Activated naive CD4-positive, alpha-beta T cell treated with anti-CD3 and anti-CD28 coated beads for 36 hours (primary cell): ENCODE results near the gene CERS6. TPM values are rescaled to one million over a fixed set of nuclear protein-coding genes. Genes with fewer than 3 reads are reported as not detected.

Experiments used
- CTCF ChIA-PET: fragments of 350-600 bp; sonication (Branson Sonifier 250); formaldehyde crosslinking; loops from one replicate; lab custom pipeline; 2021; ENCODE audit warnings: antibody characterized with exemption; lab: Charles Lee
- DNase-seq: peaks from one replicate; pipeline ENCODE4 v3.0.0-alpha.2; 2020
- H3K27ac Mint-ChIP-seq: one replicate; pipeline ENCODE4 v1.8.0; 2021; ENCODE audit warnings: mild to moderate bottlenecking, mixed read lengths
- H3K27me3 Mint-ChIP-seq: one replicate; pipeline ENCODE4 v1.8.0; 2021; ENCODE audit warnings: low read depth, mixed read lengths
- H3K36me3 Mint-ChIP-seq: one replicate; pipeline ENCODE4 v1.8.0; 2021; ENCODE audit warnings: low read depth, mixed read lengths
- H3K4me1 Mint-ChIP-seq: one replicate; pipeline ENCODE4 v1.8.0; 2021; ENCODE audit warnings: low read depth, mixed read lengths
- H3K4me3 Mint-ChIP-seq: one replicate; pipeline ENCODE4 v1.8.0; 2021; ENCODE audit warnings: mild to moderate bottlenecking, moderate library complexity, mixed read lengths
- H3K9me3 Mint-ChIP-seq: one replicate; pipeline ENCODE4 v1.8.0; 2021; ENCODE audit warnings: mixed read lengths
- intact Hi-C: fragments of 100-400 bp; cut with micrococcal nuclease; formaldehyde crosslinking; loops from one replicate; pipeline ENCODE4 v1.15.1; 2023
- total RNA-seq, 2 experiments: library from RNA; stranded (reverse); gene quantifications; one replicate each; pipeline ENCODE4 v1.2.3, GENCODE V29; 2021

The CERS6 gene
- total RNA-seq, 2 experiments from 2014 or later, result 9.7 to 10.0 TPM

GRCh38 chr2:168529054-168529833 lies 73.2 kb downstream of the CERS6 start:
- no peak overlapping the region for H3K4me3 Mint-ChIP-seq
- no peak overlapping the region for H3K27ac Mint-ChIP-seq
- CTCF ChIA-PET, result interaction anchor here (0.5 to 0.6 kb wide), 2 partner anchors 55 to 226 kb away, joined by 3 read pairs; no protein-coding TSS in a partner anchor
- no peaks in the 10 kb centered on the region for H3K27me3 Mint-ChIP-seq
- DNase-seq, result no peak
- intact Hi-C loops, result no loop called here
- H3K36me3 Mint-ChIP-seq, result peaks cover 5% of the 10 kb centered on the region
- H3K4me1 Mint-ChIP-seq, result peaks cover 54% of the 10 kb centered on the region
- H3K9me3 Mint-ChIP-seq, result no peaks in the 10 kb centered on the region

- peaks cover 52% of the 10 kb centered on the region for H3K4me1 Mint-ChIP-seq
- H3K9me3 Mint-ChIP-seq, result no peaks in the 10 kb centered on the region
- H3K27me3 Mint-ChIP-seq, result no peaks in the 10 kb centered on the region
- CTCF ChIA-PET, result interaction anchor here (0.5 to 0.7 kb wide), 2 partner anchors 227 to 304 kb away, joined by 3 read pairs; no protein-coding TSS in a partner anchor
- DNase-seq, result no peak
- H3K36me3 Mint-ChIP-seq, result peaks cover 5% of the 10 kb centered on the region
- intact Hi-C loops, result no loop called here
- no peak overlapping the region for H3K4me3 Mint-ChIP-seq
- H3K27ac Mint-ChIP-seq, result no peak overlapping the region
Observed at GRCh38 chr2:168529900-168530561, 74.0 kb downstream of the CERS6 start.

GRCh38 chr2:168530982-168531622 lies 75.0 kb downstream of the CERS6 start:
- Mint-ChIP-seq H3K4me3 (no peak overlapping the region), H3K36me3 (peaks cover 5% of the 10 kb centered on the region), H3K27ac (no peak overlapping the region), H3K27me3 (no peaks in the 10 kb centered on the region), H3K9me3 (no peaks in the 10 kb centered on the region), H3K4me1 (peaks cover 52% of the 10 kb centered on the region)
- DNase-seq, result no peak
- intact Hi-C loops, result no loop called here
- CTCF ChIA-PET, result no interaction called here

GRCh38 chr2:168534926-168535325 lies 78.9 kb downstream of the CERS6 start:
- CTCF ChIA-PET, result interaction anchor here (0.6 kb wide), 1 partner anchor 13 kb away, joined by 3 read pairs; no protein-coding TSS in a partner anchor
- Mint-ChIP-seq H3K9me3 (peaks cover 16% of the 10 kb centered on the region), H3K27me3 (no peaks in the 10 kb centered on the region), H3K4me1 (peaks cover 50% of the 10 kb centered on the region), H3K4me3 (no peak overlapping the region), H3K27ac (no peak overlapping the region), H3K36me3 (peaks cover 11% of the 10 kb centered on the region)
- DNase-seq, result no peak
- intact Hi-C loops, result no loop called here

GRCh38 chr2:168536925-168537466 lies 80.9 kb downstream of the CERS6 start:
- Mint-ChIP-seq H3K4me1 (peaks cover 48% of the 10 kb centered on the region), H3K4me3 (no peak overlapping the region), H3K9me3 (peaks cover 30% of the 10 kb centered on the region), H3K36me3 (peaks cover 30% of the 10 kb centered on the region), H3K27me3 (no peaks in the 10 kb centered on the region), H3K27ac (no peak overlapping the region)
- no peak for DNase-seq
- CTCF ChIA-PET, result interaction anchor here (0.6 kb wide), 1 partner anchor 62 kb away, joined by 3 read pairs; no protein-coding TSS in a partner anchor
- intact Hi-C loops, result loop anchor here (1.0 kb wide), 1 partner anchor 47 kb away; no protein-coding TSS in a partner anchor

- no peak for DNase-seq
- CTCF ChIA-PET, result no interaction called here
- Mint-ChIP-seq H3K27me3 (no peaks in the 10 kb centered on the region), H3K27ac (peak overlapping the region; percentile 17), H3K9me3 (peaks cover 30% of the 10 kb centered on the region), H3K36me3 (peaks cover 30% of the 10 kb centered on the region), H3K4me3 (no peak overlapping the region), H3K4me1 (peaks cover 48% of the 10 kb centered on the region)
- intact Hi-C loops, result no loop called here
Observed at GRCh38 chr2:168538133-168538532, 82.1 kb downstream of the CERS6 start.

- H3K27me3 Mint-ChIP-seq, result no peaks in the 10 kb centered on the region
- DNase-seq, result no peak
- CTCF ChIA-PET, result interaction anchor here (0.5 to 1.1 kb wide), 2 partner anchors 23 to 412 kb away, joined by 3 read pairs; no protein-coding TSS in a partner anchor
- H3K9me3 Mint-ChIP-seq, result peaks cover 30% of the 10 kb centered on the region
- peaks cover 30% of the 10 kb centered on the region for H3K36me3 Mint-ChIP-seq
- H3K4me1 Mint-ChIP-seq, result peaks cover 46% of the 10 kb centered on the region
- H3K27ac Mint-ChIP-seq, result no peak overlapping the region
- intact Hi-C loops, result no loop called here
- no peak overlapping the region for H3K4me3 Mint-ChIP-seq
Observed at GRCh38 chr2:168538534-168538933, 82.5 kb downstream of the CERS6 start.

GRCh38 chr2:168539945-168540344 lies 83.9 kb downstream of the CERS6 start:
- Mint-ChIP-seq H3K27me3 (no peaks in the 10 kb centered on the region), H3K36me3 (peaks cover 28% of the 10 kb centered on the region), H3K4me1 (peaks cover 48% of the 10 kb centered on the region), H3K9me3 (peaks cover 30% of the 10 kb centered on the region), H3K4me3 (no peak overlapping the region), H3K27ac (no peak overlapping the region)
- DNase-seq, result no peak
- intact Hi-C loops, result no loop called here
- CTCF ChIA-PET, result interaction anchor here (1.2 kb wide), 1 partner anchor 9 kb away, joined by 3 read pairs; no protein-coding TSS in a partner anchor

GRCh38 chr2:168541858-168542257 lies 85.8 kb downstream of the CERS6 start:
- peaks cover 55% of the 10 kb centered on the region for H3K4me1 Mint-ChIP-seq
- peaks cover 28% of the 10 kb centered on the region for H3K36me3 Mint-ChIP-seq
- peaks cover 30% of the 10 kb centered on the region for H3K9me3 Mint-ChIP-seq
- DNase-seq, result no peak
- H3K4me3 Mint-ChIP-seq, result no peak overlapping the region
- CTCF ChIA-PET, result no interaction called here
- no peak overlapping the region for H3K27ac Mint-ChIP-seq
- no peaks in the 10 kb centered on the region for H3K27me3 Mint-ChIP-seq
- intact Hi-C loops, result no loop called here

- Mint-ChIP-seq H3K36me3 (peaks cover 35% of the 10 kb centered on the region), H3K27me3 (no peaks in the 10 kb centered on the region), H3K4me3 (no peak overlapping the region), H3K4me1 (peaks cover 47% of the 10 kb centered on the region), H3K9me3 (peaks cover 27% of the 10 kb centered on the region), H3K27ac (no peak overlapping the region)
- intact Hi-C loops, result no loop called here
- CTCF ChIA-PET, result no interaction called here
- no peak for DNase-seq
Observed at GRCh38 chr2:168543037-168543436, 87.0 kb downstream of the CERS6 start.

GRCh38 chr2:168543935-168544334 lies 87.9 kb downstream of the CERS6 start:
- no peak overlapping the region for H3K4me3 Mint-ChIP-seq
- H3K36me3 Mint-ChIP-seq, result peaks cover 32% of the 10 kb centered on the region
- peaks cover 40% of the 10 kb centered on the region for H3K4me1 Mint-ChIP-seq
- CTCF ChIA-PET, result no interaction called here
- no peak for DNase-seq
- H3K9me3 Mint-ChIP-seq, result peaks cover 20% of the 10 kb centered on the region
- intact Hi-C loops, result no loop called here
- H3K27ac Mint-ChIP-seq, result no peak overlapping the region
- H3K27me3 Mint-ChIP-seq, result no peaks in the 10 kb centered on the region
